H1 (cell line): ENCODE data around the gene UMAD1. TPM values are rescaled to one million over a fixed set of nuclear protein-coding genes. Genes with fewer than 3 reads are reported as not detected.

Source experiments
- CTCF ChIA-PET: fragments of 300-600 bp; sonication (Branson Sonifier 250); formaldehyde crosslinking; loops from one replicate; lab custom pipeline; 2021; ENCODE audit not compliant: partially characterized antibody; lab: Charles Lee
- POLR2A ChIA-PET: fragments of 300-600 bp; sonication (Branson Sonifier 250); formaldehyde crosslinking; loops from one replicate; lab custom pipeline; 2021; ENCODE audit warnings: inconsistent platforms; ENCODE audit not compliant: partially characterized antibody; lab: Charles Lee
- DNase-seq, 2 experiments: peaks; one replicate each; pipeline versions ENCODE4 v3.0.0 to v3.0.0-alpha.2; 2010 to 2022; ENCODE audit warnings: low spot score in 2 of 2, low read depth in 1 of 2, mixed read lengths in 1 of 2
- FAIRE-seq: peaks from 2 replicates; lab custom pipeline; 2011; peaks lifted over from hg19 to GRCh38; lab: Jason Lieb, UNC
- H2AFZ ChIP-seq: 2 replicates; pipeline ENCODE4 v1.8.1; 2012; ENCODE audit warnings: low read length, inconsistent platforms
- H2AK5ac ChIP-seq: 2 replicates; pipeline ENCODE4 v1.6.1; 2013; ENCODE audit warnings: low read depth, low read length
- H2BK120ac ChIP-seq: replicated peaks from 2 replicates; pipeline ENCODE3; 2013; ENCODE audit warnings: low read depth, low read length, inconsistent platforms
- H2BK12ac ChIP-seq: 2 replicates; pipeline ENCODE4 v1.6.1; 2013; ENCODE audit warnings: low read depth, low read length
- H2BK15ac ChIP-seq: 2 replicates; pipeline ENCODE4 v1.6.1; 2013; ENCODE audit warnings: low read length
- H2BK20ac ChIP-seq: 2 replicates; pipeline ENCODE4 v1.6.1; 2013; ENCODE audit warnings: low read length
- H2BK5ac ChIP-seq: 2 replicates; pipeline ENCODE4 v1.6.1; 2013; ENCODE audit warnings: low read depth, low read length
- H3K14ac ChIP-seq: 2 replicates; pipeline ENCODE4 v1.6.1; 2013; ENCODE audit warnings: inconsistent platforms; ENCODE audit not compliant: insufficient read length
- H3K18ac ChIP-seq: 2 replicates; pipeline ENCODE4 v1.6.1; 2013; ENCODE audit warnings: low read length; ENCODE audit errors: extremely low read depth
- H3K23ac ChIP-seq: 2 replicates; pipeline ENCODE4 v1.6.1; 2013; ENCODE audit warnings: inconsistent platforms; ENCODE audit not compliant: insufficient read length
- H3K23me2 ChIP-seq: 2 replicates; pipeline ENCODE4 v1.6.1; 2013; ENCODE audit warnings: low read depth, low read length
- H3K27ac ChIP-seq: 2 replicates; pipeline ENCODE4 v1.6.1; 2011; ENCODE audit warnings: low read depth, low read length, inconsistent platforms
- H3K27me3 ChIP-seq, 4 experiments: replicated peaks in 1 of 4; 1 replicate in 1 of 4; 2 replicates in 3 of 4; pipeline versions ENCODE4 v1.6.1 to v1.8.1; 2011 to 2013; ENCODE audit warnings: low read length in 3 of 4, mild to moderate bottlenecking in 3 of 4, inconsistent platforms in 2 of 4, mixed read lengths in 2 of 4, moderate library complexity in 1 of 4; ENCODE audit not compliant: control insufficient read depth in 3 of 4, insufficient read depth in 3 of 4; ENCODE audit errors: extremely low read depth in 1 of 4
- H3K36me3 ChIP-seq, 4 experiments: 2 replicates each; pipeline versions ENCODE4 v1.6.1 to v1.8.1; 2011 to 2013; ENCODE audit warnings: mild to moderate bottlenecking in 4 of 4, low read length in 3 of 4, moderate library complexity in 2 of 4, control low read depth in 1 of 4, inconsistent platforms in 1 of 4; ENCODE audit not compliant: insufficient read depth in 4 of 4, control insufficient read depth in 2 of 4
- H3K4ac ChIP-seq: replicated peaks from 2 replicates; pipeline ENCODE3; 2013; ENCODE audit warnings: low read length, low read depth, mixed read lengths, inconsistent platforms; ENCODE audit not compliant: insufficient read length
- H3K4me1 ChIP-seq, 4 experiments: replicated peaks in 1 of 4; 1 replicate in 1 of 4; 2 replicates in 3 of 4; pipeline versions ENCODE4 v1.6.1 to v1.8.1; 2011 to 2013; ENCODE audit warnings: low read length in 3 of 4, inconsistent platforms in 2 of 4, mixed read lengths in 1 of 4; ENCODE audit not compliant: insufficient read depth in 4 of 4, control insufficient read depth in 3 of 4
- H3K4me2 ChIP-seq, 2 experiments: 2 replicates each; pipeline versions ENCODE4 v1.6.1 to v1.8.1; 2011 to 2013; ENCODE audit warnings: low read depth in 2 of 2, low read length in 2 of 2, control low read depth in 1 of 2, inconsistent platforms in 1 of 2, mild to moderate bottlenecking in 1 of 2; ENCODE audit not compliant: insufficient read depth in 1 of 2
- H3K4me3 ChIP-seq, 4 experiments: fragments of 200-600, 300-600 bp in 1 of 4; sonication (generic), shearing (Covaris generic), sonication (Bioruptor Twin) in 1 of 4; 2 replicates each; pipeline versions ENCODE4 v1.5.1 to v1.8.1; 2011 to 2016; ENCODE audit warnings: low read length in 4 of 4, low read depth in 3 of 4, control low read depth in 2 of 4, inconsistent platforms in 2 of 4, mild to moderate bottlenecking in 2 of 4, mixed read lengths in 1 of 4, moderate library complexity in 1 of 4; ENCODE audit not compliant: insufficient read depth in 2 of 4; ENCODE audit errors: extremely low read depth in 1 of 4
- H3K56ac ChIP-seq: replicated peaks from 2 replicates; pipeline ENCODE3; 2013; ENCODE audit warnings: low read depth, mild to moderate bottlenecking, mixed read lengths, low read length, inconsistent platforms; ENCODE audit not compliant: insufficient read length
- H3K79me1 ChIP-seq: 2 replicates; pipeline ENCODE4 v1.6.1; 2013; ENCODE audit warnings: low read depth, low read length, control low read depth
- H3K79me2 ChIP-seq, 2 experiments: 2 replicates each; pipeline versions ENCODE4 v1.6.1 to v1.8.1; 2012 to 2013; ENCODE audit warnings: low read length in 2 of 2, mild to moderate bottlenecking in 2 of 2, inconsistent platforms in 1 of 2; ENCODE audit not compliant: insufficient read depth in 2 of 2, control insufficient read depth in 1 of 2
- H3K9ac ChIP-seq, 4 experiments: replicated peaks in 1 of 4; 1 replicate in 1 of 4; 2 replicates in 3 of 4; pipeline versions ENCODE4 v1.6.1 to v1.8.1; 2011 to 2013; ENCODE audit warnings: low read depth in 3 of 4, low read length in 3 of 4, control low read depth in 2 of 4, mild to moderate bottlenecking in 2 of 4, moderate library complexity in 2 of 4, inconsistent platforms in 1 of 4; ENCODE audit errors: extremely low read depth in 1 of 4
- H3K9me3 ChIP-seq, 2 experiments: 2 replicates each; pipeline versions ENCODE4 v1.6.1 to v1.8.1; 2012 to 2013; ENCODE audit warnings: mild to moderate bottlenecking in 2 of 2, moderate library complexity in 2 of 2, control low read depth in 1 of 2, inconsistent platforms in 1 of 2, low read depth in 1 of 2, low read length in 1 of 2, mixed read lengths in 1 of 2; ENCODE audit not compliant: insufficient read depth in 2 of 2
- H4K20me1 ChIP-seq, 2 experiments: replicated peaks in 1 of 2; 2 replicates each; pipeline versions ENCODE3 to v1.8.1; 2011 to 2013; ENCODE audit warnings: inconsistent platforms in 2 of 2, low read length in 2 of 2, mild to moderate bottlenecking in 1 of 2; ENCODE audit not compliant: insufficient read depth in 2 of 2, control insufficient read depth in 1 of 2
- H4K5ac ChIP-seq: 2 replicates; pipeline ENCODE4 v1.6.1; 2013; ENCODE audit warnings: low read length, low read depth, mixed read lengths, inconsistent platforms; ENCODE audit not compliant: insufficient read length
- H4K8ac ChIP-seq: 2 replicates; pipeline ENCODE4 v1.8.0; 2013; ENCODE audit warnings: mild to moderate bottlenecking, moderate library complexity, low read length, inconsistent platforms; ENCODE audit not compliant: insufficient read depth; ENCODE audit errors: extremely low read depth
- H4K91ac ChIP-seq: replicated peaks from 2 replicates; pipeline ENCODE3; 2013; ENCODE audit warnings: low read length, mixed read lengths, inconsistent platforms; ENCODE audit not compliant: insufficient read length
- JUN ChIP-seq: IDR thresholded peaks from 2 replicates; pipeline ENCODE4 v1.6.1; 2011; ENCODE audit warnings: low read depth, mild to moderate bottlenecking, improper control_type of control experiment, low read length
- KDM5A ChIP-seq: fragments of 200-600 bp; IDR thresholded peaks from 2 replicates; pipeline ENCODE4 v1.7.1; 2012; ENCODE audit warnings: mild to moderate bottlenecking, low read length, inconsistent platforms, mixed read lengths
- RXRA ChIP-seq: IDR thresholded peaks from 2 replicates; pipeline ENCODE4 v1.6.1; 2011; ENCODE audit warnings: low read depth, mild to moderate bottlenecking, low read length, moderate library complexity; ENCODE audit not compliant: insufficient read depth
- SP1 ChIP-seq: IDR thresholded peaks from 2 replicates; pipeline ENCODE4 v1.6.1; 2011; ENCODE audit warnings: low read depth, low read length
- SP4 ChIP-seq: IDR thresholded peaks from 2 replicates; pipeline ENCODE4 v1.6.1; 2012; ENCODE audit warnings: low read length, inconsistent platforms
- WGBS, 2 experiments: shearing (Covaris generic) in 1 of 2; methylation state at CpG; one replicate each; pipeline versions ENCODE4 v1.1.6 to v1.1.7; 2013 to 2015; ENCODE audit warnings: low lambda C conversion rate in 2 of 2, mixed read lengths in 2 of 2, inconsistent platforms in 1 of 2, low coverage in 1 of 2, missing lambda C conversion rate in 1 of 2; ENCODE audit not compliant: insufficient replicate concordance in 2 of 2, insufficient coverage in 1 of 2, insufficient read length in 1 of 2; ENCODE audit errors: extremely low coverage in 1 of 2, missing lambda C conversion rate in 1 of 2; 5-methylcytosine and 5-hydroxymethylcytosine counted together
- polyA plus RNA-seq, 7 experiments: library from polyadenylated mRNA; depleted of rRNA in 3 of 7; stranded (reverse) in 5 of 7; unstranded in 2 of 7; fragments of >200 nt in 5 of 7; fragments of 200-250 nt in 2 of 7; gene quantifications; 1 replicate in 5 of 7; 2 replicates in 1 of 7; 4 replicates in 1 of 7; pipeline versions ENCODE4 v1.2.1 to v1.2.3, GENCODE V29; 2011 to 2013; ENCODE audit warnings: missing spikeins in 2 of 7, mixed read lengths in 2 of 7
- total RNA-seq: library from RNA; stranded (reverse); fragmentation: NEBNext Ultra II Directional; extraction: Animal tissue kit (Norgen Biotek cat#: 25700); gene quantifications from 2 replicates; pipeline ENCODE4 v1.2.1, GENCODE V29; 2021

The UMAD1 gene
- total and polyA plus RNA-seq, 2 of the 8 experiments (the other 6 are each of a cell fraction or from before 2014, with no cell fraction given) = 10.4 to 12.3 TPM

DNA sequence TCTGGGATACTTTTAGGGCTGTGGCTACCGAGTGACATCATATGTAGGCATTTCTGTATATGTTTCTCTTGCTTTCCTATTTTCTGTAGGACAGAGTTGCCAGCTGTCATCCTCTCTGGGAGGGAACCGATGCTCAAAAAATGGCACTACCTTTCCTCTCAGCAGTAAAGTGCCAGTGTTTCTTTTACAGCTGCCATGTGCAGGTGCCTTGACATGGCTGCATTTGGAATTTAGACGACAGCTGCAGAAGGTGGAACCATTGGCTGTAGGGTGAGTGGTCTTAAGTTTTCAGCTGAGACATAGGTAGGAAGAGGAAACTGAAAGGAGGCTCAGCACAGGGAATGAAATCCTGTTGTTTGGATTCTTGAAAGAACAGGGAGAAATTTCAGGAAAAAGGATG lies 98.1 kb downstream of the UMAD1 start:
- no peak for DNase-seq
- peaks cover 0 to 7% (median 3%) of the 10 kb centered on the region in 4 experiments; a peak in 1 of 7 replicates for H3K4me1 ChIP-seq
- H3K23ac ChIP-seq = no peak overlapping the region
- no peak overlapping the region for H4K8ac ChIP-seq
- no peak overlapping the region for H2BK12ac ChIP-seq
- H3K56ac ChIP-seq = no peak overlapping the region
- H3K36me3 ChIP-seq = no peaks in the 10 kb centered on the region
- WGBS, 2 experiments = 87% methylated on average over 3 of the region's 3 CpGs; no CpG with 5 or more reads in 1 of the 2 experiments
- H3K79me2 ChIP-seq = no peaks in the 10 kb centered on the region
- no peak overlapping the region for H3K18ac ChIP-seq
- H2BK5ac ChIP-seq = no peak overlapping the region
- H2BK120ac ChIP-seq = no peak overlapping the region
- ChIA-PET POLR2A (interaction anchor here (0.6 kb wide), 1 partner anchor 154 kb away, joined by 3 read pairs; no protein-coding TSS in a partner anchor), CTCF (interaction anchor here (1.0 to 2.0 kb wide), 4 partner anchors 8 to 476 kb away, joined by 4 read pairs; no protein-coding TSS in a partner anchor)
- H3K79me1 ChIP-seq = no peaks in the 10 kb centered on the region
- no peak overlapping the region for H4K91ac ChIP-seq
- no peak overlapping the region for H2AFZ ChIP-seq
- no peaks in the 10 kb centered on the region for H4K20me1 ChIP-seq
- H3K4me3 ChIP-seq = no peak overlapping the region
- no peak overlapping the region for H2AK5ac ChIP-seq
- FAIRE-seq = no peak
- H3K14ac ChIP-seq = no peak overlapping the region
- H3K23me2 ChIP-seq = no peaks in the 10 kb centered on the region
- H3K4ac ChIP-seq = no peak overlapping the region
- no peak overlapping the region for H3K4me2 ChIP-seq
- no peak overlapping the region for H2BK20ac ChIP-seq
- H3K9ac ChIP-seq = no peak overlapping the region
- H3K9me3 ChIP-seq = no peaks in the 10 kb centered on the region; a peak in 1 of 4 replicates
- H4K5ac ChIP-seq = no peak overlapping the region
- H2BK15ac ChIP-seq = no peak overlapping the region
- no peaks in the 10 kb centered on the region for H3K27me3 ChIP-seq
- H3K27ac ChIP-seq = no peak overlapping the region
- TF ChIP-seq SP1 = no peak
- TF ChIP-seq KDM5A = no peak
- no peak for TF ChIP-seq RXRA
- TF ChIP-seq JUN = no peak
- TF ChIP-seq SP4 = no peak
